ENCODE results near the gene RIN3.
A peak's percentile ranks its signal among the peaks of the same experiment; 100 is the strongest.

The RIN3 gene

DNA sequence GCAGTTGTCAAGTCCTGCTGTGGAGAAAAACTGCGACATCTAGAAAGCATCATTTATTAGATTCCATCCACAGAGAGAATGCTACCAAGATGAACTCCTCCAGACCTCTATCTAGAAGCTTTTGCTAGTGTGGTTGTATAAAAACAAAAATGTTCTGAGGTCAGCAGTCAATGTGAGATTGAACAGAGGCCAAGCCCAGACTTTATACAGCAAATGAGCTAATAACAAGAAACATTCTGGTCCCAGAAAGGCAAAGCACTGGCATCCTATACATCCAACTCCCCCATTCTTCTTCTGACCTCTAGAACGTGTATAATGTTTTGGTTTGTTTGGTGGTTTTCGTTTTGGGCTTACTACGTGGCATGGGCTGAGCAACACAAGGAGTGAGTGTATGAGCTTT is 26.7 kb upstream of the RIN3 start:
- DNase-seq, result no peak

DNA sequence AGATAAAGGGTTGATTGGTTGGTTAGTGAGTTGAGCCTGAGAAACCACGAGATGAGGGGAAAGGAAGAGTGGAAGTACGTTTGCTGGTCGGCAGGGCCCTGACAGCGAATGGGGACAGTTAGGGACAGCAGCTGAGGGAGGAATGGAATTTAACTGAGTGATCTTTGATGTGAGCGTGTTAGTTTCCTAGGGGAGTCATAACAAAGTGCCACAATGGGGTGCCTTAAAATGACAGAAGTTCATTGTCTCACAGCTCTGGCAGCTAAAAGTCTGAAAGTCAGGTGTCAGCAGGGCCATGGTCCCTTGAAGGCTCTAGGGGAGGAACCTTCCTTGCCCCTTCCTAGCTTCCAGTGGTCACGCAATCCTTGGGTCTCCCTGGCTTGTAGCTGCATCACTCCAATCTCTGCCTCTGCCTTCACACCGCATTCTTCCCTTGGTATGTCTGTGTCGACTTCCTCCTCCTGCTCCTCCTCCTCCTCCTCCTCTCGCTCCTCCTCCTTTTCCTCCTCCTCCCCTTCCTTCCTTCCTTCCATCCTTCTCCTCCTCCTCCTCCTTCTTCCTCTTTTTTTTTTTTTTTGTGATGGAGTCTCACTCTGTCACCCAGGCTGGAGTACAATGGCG is 26.0 kb upstream of the RIN3 start:
- DNase-seq, result no peak

DNA sequence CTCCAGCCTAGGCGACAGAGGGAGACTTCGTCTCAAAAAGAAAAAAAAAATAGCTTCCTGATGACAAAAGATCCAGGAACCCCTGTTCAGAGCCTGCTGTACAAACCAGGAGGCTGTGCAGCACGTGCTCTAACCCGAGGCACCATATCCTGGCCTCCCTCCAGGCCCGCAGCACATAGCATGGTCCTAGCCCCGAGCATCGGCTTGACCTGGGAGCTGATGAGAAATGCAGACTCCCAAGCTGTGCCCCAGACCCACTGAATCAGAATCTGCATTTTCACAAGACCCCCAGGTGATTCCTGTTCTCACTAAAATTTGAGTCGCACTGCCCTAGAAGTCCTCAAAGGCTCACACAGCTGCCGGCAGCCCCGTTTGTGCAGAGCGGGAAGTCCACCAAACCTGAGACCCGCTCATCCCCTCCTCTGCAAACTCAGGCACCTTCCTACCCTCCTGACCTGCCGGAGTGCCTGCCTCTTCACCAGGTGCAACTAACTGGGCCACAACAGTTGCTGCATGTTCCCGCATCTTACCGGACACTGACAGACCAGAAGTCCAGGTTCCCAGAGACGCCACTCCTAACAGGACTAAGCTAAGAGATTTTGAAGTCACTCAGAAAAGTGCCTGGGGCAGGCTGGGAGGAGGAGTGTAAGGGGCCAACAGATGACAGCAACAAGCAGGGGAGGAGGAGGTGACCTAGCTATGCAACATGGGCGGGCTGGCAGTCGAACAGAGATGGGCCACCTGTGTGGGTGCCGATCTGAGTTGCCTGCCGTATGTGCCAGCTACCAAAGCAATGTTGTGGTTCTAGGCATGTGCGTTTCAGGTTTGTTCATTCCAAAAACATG is 24.0 kb upstream of the RIN3 start:
- no peak for DNase-seq

- no peak for DNase-seq
These were observed 23.2 kb upstream of the RIN3 start for GRCh38 chr14:92490239-92490959.

DNA sequence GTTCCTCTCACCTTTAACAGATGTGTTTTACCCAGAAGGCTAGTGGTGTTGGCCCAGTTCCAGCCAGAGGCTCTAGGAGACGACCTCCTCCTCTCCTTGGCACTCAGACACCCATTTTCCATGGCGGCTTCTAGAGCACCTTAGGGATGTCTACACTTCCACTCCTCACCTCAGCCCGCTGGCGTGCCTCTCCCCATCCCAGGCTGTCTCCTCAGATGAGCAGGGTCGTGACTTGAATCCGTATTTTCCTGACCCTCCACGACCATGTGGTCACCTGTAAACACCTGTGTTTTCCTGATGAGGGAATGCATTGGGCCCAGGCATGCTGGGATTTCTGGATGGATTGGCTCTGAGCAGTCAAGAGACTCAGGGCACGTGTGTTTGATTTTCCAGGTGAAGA is 21.8 kb upstream of the RIN3 start:
- DNase-seq, result no peak

GRCh38 chr14:92492258-92492657 is 21.3 kb upstream of the RIN3 start:
- no peak for DNase-seq

- DNase-seq, result no peak
These were observed 20.6 kb upstream of the RIN3 start for GRCh38 chr14:92493024-92493423.

- DNase-seq, result no peak
These were observed 20.1 kb upstream of the RIN3 start for GRCh38 chr14:92493492-92493891.

DNA sequence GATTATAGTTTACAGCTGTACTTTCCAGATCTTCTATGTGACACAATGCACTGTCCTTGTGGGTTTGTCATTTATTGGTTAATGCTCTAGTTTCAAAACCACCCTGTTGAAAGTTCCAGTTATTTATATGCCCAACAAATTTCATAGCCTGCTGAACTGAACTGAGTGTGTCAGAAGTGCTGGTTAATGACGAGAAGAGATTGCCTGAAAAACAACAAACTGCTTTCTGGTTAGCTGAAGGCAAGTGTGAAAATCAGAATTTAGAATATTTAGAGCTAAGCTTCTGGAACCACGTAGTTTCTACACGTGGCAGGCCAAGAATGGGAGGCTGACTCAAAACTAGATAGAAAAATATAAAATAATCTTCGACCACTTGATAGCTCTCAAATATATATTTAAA is 19.1 kb upstream of the RIN3 start:
- DNase-seq, result no peak

- DNase-seq, result no peak
These were observed 18.6 kb upstream of the RIN3 start for GRCh38 chr14:92495027-92495426.

- no peak for DNase-seq
These were observed 17.3 kb upstream of the RIN3 start for GRCh38 chr14:92496191-92496857.

DNA sequence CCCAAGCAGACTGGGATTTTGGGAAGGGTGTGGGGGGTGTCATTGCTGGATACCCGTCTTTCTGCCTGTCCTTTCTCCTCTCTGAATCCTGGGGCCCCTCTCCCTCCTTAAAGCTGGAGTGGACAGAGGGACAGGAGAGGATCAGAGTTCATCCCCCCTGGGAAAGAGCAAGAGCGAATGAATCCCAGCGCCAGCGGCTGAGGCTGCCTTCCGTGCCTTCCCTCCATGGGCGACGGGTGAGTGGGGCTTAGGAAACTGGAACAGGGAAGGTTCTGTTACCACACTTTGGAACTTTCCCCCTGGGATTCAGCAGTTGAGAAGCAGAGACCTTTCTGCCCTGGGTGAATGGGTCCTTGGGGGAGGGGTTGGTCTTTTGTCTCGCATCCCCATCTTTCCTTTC is 16.2 kb upstream of the RIN3 start:
- DNase-seq, result no peak

- no peak for DNase-seq
These were observed 14.3 kb upstream of the RIN3 start for GRCh38 chr14:92499234-92499633.

GRCh38 chr14:92500491-92500941 is 13.1 kb upstream of the RIN3 start:
- no peak for DNase-seq

DNA sequence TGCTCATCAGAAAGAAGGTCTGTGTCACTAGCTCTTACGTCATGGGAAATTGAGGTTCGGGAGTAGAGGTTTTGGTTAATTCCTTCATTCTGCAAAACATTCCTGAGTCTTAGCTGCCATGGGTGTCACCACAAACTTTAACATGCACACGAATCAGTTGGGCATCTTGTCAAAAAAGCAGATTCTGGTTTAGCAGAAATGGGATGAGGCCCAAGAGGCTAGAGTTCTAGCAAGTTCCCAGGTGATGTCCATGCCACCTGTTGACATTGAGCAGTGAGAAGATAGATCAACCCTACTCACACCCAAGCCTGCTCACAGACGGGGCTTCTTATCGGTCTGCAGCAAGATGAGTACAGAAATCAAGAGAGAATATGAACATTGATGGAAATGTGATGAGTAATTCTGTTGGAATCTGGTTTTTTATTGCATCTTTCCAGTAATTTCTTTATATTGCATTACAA is 11.7 kb upstream of the RIN3 start:
- DNase-seq, result no peak

GRCh38 chr14:92502541-92503286 is 10.9 kb upstream of the RIN3 start:
- no peak for DNase-seq

DNA sequence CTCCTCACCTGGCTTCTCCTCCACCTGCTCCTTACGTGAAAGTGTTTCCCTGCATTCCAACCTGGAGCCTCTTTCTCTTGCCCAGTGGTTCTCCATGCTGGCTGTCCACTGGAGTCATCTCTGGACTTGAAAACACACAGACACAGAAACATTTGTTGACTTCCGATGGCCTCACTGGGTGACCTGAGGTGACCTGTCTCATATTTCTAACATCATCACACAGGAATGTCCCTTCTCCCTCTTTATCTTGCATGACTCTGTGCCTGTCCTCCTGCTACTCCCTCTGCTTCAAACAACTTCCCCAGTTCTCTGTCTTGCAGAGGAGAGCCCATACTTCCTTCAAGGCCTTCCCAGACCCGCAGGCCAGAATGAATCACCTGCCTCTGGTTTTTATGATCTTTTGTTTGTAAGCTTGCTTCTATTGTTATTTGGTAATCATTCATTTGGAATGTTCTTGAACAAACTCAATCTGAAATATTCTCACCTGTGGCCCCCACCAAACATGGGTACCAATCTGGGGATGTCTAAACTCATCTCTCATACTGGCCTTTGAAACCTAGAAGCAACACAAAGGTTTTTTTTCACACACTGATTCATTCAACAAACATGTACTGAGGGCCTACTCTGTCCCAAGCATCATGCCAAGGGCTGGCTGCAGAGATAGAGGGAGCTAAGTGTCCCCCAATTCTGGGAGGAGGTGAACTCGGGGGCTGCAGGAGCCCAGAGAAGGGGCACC is 9.7 kb upstream of the RIN3 start:
- peak; percentile 19 for DNase-seq

DNA sequence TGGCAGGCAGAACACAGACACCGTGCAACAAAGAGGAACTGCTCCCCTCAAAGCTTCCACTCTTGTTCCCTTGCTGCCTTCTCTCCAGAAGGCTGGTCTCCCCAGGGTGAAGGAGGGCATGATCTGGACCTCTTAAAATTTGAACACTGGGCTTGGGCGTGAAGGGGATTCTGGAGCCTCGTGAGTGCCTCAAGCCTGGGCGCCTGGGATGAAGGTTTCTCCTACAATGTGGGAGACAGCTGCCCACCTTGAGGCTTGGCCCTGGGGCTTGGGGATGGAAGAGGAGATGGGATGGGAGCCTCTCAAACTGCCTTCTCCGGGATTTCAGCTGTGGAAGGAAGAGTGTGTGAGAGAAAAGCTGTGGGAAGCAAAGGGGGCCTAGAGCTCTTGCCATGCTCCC is 7.8 kb upstream of the RIN3 start:
- DNase-seq, result no peak

GRCh38 chr14:92506231-92506630 is 7.3 kb upstream of the RIN3 start:
- DNase-seq, result no peak

DNA sequence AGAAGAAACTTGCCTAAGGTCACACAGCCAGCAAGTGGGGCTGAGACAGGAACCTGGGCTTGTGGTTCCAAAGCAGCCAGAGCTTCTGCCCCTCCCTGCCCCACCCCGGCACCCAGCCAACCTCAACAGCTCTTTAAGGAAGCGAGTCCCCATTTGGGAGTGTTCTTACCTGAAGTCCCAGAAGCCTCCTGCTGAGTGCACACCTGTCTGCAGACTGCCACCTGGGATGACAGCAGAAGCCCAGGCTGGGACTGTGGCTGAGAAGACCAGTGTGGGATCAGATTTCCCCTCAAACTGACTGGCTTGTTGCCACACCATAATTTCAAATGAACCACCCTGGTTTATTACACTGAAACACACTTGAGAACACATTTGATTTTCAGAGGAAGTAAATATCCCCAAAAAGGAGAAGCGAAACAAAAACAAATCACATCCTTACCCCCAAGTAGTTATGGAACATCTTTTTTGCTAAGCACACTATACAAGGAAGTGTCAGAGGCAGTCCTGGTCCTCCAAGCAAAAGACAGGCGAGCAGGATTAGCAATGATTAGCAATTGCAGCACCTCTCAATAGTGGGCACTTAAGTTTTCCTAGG is 6.3 kb upstream of the RIN3 start:
- DNase-seq, result peak; percentile 93

DNA sequence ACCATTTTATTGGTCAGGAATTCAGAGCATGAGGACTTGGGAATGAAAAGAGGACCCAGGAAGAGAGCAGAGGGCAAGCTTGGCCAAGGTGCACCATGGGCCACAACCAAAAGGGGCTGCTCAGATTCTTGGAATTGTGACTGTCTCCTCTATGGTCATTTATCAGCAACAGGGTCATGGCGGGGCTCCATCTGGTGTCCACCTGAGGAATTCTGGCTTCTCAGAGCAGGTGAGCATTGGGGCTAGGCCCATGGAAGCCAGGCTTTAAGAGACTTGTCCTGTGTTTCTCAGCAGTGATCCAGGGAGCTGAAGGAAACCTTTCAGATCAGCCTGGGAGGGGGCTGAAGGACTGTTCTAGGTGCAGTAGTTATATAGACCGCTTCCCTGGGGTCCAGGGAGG is 2.6 kb upstream of the RIN3 start:
- no peak for DNase-seq
